GM19463 (cell line): ENCODE measurements around the gene DEUP1.
"Not testable (repeated sequence)": the region's sequence is repeated elsewhere in the genome, so short reads cannot be mapped to it uniquely, and the experiment has no call there.

Experiments
- ATAC-seq: cut with Tn5 transposase; IDR thresholded peaks from one replicate; pipeline ENCODE4 v1.9.1; 2021; ENCODE audit warnings: mild to moderate bottlenecking, moderate library complexity; ENCODE audit not compliant: unreplicated experiment

DEUP1 gene

DNA sequence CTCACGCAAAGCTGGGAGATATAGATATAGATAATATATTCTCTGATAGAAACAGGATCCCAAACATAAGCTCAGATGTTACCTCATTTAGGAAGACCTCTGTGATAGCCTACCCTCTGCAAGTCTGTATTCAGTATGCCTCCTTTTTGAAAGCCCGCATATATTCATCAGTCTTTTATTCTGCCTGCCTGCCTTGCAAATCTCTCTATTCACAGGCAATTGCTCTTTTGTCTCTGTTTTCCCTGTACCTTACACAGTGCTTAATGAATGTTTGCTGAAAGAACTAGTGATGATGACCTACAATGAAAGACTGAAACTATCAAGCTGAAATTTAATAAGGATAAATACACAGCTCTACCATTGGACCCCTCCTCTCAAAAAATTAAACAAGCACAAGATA lies 18.4 kb downstream of the DEUP1 start:
- no peak for ATAC-seq

DNA sequence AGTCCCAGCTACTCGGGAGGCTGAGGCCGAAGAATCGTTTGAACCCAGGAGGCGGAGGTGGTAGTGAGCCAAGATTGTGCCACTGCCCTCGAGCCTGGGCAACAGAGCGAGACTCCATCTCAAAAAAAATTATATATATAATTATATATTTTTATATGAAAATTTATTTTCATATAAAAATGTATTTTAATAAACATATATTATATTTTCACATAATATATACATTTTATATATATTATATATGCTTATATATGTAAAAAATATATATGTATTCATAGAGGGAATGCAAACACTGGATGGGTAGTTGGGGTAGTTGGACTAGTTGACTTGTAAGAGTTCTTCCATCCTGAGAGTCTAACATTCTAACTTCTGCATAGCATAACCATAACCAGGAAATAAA lies 20.3 kb downstream of the DEUP1 start:
- no peak for ATAC-seq

DNA sequence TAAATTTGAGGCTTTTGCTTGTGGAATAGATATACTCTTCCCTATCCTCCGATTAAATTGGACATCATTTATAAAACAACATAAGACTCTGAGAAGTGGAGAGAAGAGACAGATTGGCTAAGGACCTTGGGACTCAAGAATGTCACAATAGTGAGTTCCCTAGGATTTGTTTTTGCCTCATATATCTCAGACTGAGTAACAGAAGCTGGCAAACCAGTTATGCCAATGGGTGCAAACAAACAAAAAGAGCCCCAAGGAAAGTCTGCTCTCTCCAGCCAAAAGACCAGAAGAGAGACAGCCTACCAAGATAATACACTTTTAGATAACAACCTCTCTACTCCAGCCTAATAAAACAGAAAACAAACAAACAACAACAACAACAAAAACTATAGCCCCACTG lies 28.9 kb downstream of the DEUP1 start:
- ATAC-seq: no peak

DNA sequence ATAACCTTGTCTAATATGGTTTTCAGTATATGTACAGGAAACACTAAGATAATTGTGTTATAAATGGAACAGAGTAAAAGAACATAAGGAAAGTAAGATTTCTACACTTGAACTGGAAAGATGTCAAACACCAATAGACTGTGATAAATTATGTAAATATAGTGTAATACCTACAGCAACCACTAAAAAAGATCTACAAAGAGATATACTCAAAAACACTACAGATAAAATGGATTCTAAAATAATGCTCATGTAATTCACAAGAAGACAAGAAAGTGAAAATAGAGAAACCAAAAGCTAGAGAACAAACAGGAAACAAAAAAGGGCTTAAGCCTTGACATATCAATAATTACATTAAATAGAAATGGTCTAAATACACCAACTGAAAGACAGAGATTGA lies 30.9 kb downstream of the DEUP1 start:
- no peak for ATAC-seq

DNA sequence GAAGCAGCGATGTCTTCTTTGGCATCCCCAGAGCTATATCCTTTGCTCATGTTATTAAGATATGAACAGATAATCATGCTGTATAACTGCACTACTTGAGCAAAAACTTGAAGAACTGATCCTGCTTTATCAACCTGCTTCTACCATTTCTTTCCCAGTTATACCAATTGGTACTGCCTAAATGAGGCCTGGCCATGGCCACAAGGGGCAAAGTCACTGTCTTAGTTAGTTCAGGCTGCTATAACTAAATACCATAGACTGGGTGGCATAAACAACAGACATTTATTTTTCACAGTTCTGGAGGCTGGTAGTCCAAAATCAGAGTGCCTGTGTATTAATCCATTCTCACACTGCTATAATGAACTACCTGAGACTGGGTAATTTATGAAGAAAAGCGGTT lies 37.5 kb downstream of the DEUP1 start:
- no peak for ATAC-seq

DNA sequence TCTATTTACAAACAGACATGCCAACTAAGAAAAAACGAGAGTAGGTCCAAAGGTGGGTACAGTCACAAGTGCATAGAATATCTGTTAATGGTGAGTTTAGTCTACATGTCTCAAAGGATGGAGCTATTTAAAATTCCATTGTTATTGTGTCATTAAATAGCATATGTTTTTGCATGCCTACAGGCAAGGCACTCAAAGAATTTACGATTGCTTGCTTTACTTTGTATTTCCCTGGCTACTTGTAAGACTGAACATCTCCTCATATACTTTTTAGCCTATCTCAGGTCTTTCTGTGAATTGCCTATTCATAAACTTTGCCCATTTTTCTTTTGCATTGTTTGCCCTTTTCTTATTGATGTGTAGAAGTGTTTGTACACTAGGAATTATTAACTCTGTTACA lies 39.7 kb downstream of the DEUP1 start:
- ATAC-seq: no peak

DNA sequence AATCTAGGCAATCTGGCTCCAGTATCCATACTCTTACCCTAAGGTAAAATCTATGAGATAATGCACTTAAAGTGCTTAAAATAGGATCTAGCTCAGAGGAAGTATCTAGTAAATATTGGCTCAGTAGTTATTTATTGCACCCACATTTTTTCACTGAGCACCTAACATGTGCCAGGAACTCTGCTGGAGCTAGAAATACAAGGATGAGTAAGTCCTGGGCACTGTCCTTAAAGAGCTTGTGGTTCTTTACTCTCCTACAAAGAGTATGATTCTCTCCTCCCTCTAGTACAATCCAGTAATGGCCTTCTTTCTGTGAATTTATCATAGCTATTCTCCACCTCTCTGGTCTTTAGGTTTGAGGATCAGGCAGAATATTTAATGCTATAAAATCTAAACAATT lies 59.2 kb downstream of the DEUP1 start:
- ATAC-seq: no peak

DNA sequence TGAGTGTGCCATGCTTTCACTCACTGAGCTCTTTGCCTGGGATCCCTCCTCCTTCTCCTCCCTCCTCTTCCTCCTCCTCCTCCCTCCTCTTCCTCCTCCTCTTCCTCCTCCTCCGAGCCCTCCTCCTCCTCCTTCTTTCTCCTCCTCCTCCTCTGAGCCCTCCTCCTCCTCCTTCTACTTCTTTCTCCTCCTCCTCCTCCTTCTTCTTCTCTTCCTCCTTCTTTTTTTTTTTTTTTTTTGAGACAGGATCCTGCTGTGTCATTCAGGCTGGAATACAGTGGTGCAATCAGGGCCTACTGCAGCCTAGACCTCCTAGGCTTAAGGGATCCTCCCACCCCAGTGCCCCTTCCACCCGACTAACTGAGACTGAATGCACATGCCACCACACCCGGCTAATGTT lies 62.3 kb downstream of the DEUP1 start:
- ATAC-seq: no peak

DNA sequence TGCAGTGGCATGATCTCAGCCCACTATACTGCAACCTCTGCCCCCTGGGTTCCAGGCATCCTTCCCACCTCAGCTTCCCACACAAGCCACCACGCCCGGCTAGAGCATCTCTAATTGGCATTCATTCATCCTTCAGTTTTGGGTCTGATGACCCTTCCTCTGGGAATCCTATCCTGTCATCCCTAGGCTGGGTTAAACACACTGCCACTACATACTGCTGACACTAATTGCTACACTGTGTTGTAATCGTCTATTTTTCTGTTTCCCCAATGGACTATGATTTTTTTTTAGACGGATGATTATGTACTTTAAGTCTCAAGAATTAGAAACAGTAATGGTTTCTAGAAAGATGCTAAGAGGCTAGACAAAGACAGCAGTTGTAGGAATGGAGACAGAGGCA lies 62.8 kb downstream of the DEUP1 start:
- no peak for ATAC-seq

DNA sequence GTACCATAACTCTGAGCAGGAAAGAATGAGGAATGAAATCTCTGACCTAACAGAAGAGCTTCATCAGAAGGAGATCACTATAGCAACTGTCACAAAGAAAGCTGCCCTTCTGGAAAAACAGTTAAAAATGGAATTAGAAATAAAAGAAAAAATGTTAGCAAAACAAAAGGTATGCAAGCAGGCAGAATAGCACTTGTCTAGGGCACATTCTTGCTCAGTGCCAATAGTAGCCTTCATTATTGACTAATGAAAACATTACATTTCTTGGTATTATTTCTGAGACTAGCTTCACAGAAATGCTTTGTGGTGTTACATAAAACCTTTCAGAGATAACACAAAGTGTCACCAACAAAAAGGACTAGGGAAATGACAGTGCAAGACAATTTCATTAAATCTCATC lies 63.9 kb downstream of the DEUP1 start:
- no peak for ATAC-seq

DNA sequence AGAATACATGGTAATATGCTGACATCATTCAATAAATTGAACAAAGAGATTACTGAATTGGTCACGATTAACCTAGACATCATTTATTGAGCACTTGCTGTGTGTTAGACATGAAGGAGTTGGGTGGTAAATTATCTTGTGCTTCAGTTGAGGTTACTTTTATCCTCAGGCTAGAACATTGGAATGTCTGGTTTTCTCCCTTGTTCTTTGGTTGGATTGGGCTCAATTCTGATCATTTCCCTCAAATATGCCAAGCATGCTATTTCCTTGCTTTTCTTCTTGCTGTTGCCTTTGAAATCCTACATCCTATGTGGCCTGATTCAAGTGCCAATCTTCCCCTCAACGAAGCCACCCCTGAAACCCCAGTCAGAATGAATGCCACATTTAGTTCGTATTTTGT lies 65.8 kb downstream of the DEUP1 start:
- ATAC-seq: no peak

DNA sequence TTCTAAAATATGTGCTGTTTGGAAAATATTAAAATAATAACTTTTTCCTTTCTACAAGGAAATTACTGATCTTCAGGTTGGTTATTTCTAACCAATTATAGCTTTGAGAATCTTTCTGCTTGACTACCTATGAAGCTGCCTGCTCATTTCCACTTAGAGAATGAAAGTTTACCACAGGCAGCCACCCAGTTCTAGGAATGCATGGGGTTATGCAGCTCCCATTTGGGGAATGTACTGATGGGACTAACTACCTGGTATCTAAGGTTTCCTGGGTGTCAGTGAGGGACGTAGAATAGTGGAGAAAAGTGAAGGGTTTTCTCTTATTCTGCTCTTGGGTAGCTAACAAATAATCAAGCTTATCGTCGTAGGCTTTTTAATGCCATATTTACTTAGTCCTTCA lies 73.4 kb downstream of the DEUP1 start:
- no peak for ATAC-seq

DNA sequence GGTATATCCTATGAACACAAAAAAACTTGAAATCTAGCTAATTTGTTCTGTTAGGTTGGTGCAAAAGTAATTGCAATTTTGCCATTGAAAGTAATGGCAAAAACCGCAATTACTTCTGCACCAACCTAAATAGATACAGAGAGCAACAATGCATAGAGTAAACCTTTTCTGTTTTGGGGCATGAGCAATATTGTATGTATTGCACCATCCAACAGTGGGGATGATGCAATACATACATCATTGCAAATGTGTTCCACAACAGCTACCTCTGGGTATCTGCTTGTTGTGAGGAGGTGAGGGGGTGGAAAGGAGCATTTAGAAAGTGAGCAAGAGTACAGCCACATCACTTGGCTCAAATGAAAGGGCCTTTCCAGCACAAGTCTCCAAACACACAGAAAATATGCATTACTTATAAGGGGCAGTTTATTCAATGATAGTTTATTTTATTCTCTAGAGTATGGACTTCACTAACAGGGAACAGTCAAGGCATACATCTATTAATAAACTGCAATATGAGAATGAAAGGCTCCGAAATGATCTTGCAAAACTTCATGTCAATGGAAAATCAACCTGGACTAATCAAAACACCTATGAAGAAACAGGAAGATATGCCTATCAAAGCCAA lies 77.3 kb downstream of the DEUP1 start:
- ATAC-seq: no peak

DNA sequence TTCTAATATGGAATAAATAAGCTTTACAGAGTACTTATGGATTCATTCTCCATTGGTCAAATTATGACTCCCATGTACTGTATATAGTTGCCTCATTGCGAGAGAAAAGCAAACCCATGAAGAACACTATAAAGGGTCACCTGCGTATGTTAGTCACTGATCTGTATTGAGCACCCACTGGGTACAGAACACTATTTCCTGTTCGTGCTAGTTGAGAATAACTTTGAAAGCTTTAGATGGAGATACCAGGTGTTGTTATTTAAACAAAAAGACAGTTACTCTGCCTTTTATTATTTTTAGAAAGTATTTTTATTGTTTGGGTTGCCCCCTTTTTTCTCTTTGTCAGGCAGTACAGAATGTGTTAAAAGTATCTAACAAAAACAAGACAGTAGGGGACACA lies 79.9 kb downstream of the DEUP1 start:
- no peak for ATAC-seq

DNA sequence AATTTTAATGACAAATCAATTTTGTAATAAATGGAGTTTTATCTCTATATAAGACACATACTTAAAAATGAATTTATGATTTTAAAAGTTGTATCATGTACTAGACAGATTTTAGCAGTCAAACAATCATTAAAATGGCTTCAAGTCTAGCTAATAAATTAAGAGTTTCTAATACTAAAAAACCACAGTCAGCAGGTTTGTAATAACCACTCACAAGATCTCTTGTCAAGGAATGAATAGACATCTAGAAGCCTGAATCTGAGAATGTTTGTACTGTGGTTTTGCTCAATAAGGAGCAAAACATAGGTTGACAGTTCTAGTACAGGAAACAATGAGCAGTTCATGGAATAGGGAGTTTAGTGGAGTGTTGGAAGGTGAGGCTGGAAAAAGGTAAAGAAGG lies 81.2 kb downstream of the DEUP1 start:
- ATAC-seq: no peak

DNA sequence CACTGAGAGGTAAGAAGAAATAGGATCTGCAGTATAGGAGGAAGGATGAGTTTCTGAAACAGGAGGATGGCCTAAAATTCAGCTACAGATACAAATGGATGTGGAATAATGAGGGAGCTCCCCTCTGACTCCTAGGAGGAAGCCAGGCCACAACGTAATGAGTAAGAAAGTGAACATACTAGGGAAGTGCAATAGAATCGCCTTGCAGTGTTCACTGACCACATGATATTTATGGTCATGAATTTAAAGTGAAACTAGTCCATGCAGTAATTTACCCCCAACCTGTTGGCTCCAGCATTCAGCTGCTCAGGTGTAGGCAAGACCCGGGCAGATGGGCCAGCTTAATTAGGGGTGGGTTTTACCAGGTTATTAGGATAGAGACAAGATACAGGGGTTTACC lies 101.7 kb downstream of the DEUP1 start:
- no peak for ATAC-seq

DNA sequence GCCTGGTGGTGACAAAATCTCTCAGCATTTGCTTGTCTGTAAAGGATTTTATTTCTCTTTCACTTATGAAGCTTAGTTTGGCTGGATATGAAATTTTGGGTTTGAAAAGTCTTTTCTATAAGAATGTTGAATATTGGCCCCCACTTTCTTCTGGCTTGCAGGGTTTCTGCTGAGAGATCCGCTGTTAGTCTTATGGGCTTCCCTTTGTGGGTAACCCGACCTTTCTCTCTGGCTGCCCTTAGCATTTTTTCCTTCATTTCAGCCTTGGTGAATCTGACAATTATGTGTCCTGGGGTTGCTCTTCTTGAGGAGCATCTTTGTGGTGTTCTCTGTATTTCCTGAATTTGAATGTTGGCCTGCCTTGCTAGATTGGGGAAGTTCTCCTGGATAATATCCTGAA lies 112.7 kb downstream of the DEUP1 start:
- not testable (repeated sequence) for ATAC-seq

DNA sequence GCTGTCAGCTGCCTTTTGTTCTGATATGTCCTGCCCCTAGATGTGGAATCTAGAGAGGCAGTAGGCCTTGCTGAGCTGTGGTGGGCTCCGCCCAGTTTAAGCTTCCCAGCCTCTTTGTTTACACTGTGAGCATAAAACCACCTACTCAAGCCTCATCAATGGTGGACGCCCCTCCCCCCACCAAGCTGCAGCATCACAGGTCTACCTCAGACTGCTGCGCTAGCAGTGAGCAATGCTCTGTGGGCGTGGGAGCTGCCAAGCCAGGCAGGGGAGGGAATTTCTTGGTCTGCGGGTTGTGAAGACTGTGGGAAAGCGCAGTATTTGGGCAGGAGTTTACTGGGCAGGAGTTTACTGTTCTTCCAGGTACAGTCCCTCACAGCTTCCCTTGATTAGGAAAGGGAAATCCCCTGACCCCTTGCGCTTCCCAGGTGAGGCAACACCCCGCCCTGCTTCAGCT lies 114.1 kb downstream of the DEUP1 start:
- no peak for ATAC-seq

DNA sequence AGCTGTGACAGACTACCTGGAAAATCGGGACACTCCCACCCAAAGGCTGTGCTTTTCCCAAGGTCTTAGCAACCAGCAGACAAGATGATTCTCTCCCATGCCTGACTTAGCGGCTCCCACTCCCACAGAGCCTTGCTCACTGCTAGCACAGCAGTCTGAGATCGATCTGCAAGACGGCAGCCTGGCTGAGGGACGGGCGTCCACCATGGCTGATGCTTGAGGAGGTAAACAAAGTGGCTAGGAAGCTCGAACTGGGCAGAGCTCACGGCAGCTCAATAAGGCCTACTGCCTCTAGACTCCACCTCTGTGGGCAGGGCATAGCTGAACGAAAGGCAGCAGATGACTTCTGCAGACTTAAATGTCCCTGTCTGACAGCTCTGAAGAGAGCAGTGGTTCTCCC lies 127.7 kb downstream of the DEUP1 start:
- no peak for ATAC-seq

DNA sequence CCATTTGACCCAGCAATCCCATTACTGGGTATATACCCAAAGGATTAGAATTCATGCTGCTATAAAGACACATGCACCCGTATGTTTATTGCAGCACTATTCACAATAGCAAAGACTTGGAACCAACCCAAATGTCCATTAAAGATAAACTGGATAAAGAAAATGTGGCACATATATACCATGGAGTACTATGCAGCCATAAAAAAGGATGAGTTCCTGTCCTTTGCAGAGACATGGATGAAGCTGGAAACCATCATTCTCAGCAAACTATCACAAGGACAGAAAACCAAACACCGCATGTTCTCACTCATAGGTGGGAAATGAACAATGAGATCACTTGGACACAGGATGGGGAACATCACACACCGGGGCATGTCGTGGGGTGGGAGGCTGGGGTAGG lies 133.1 kb downstream of the DEUP1 start:
- ATAC-seq: not testable (repeated sequence)

DNA sequence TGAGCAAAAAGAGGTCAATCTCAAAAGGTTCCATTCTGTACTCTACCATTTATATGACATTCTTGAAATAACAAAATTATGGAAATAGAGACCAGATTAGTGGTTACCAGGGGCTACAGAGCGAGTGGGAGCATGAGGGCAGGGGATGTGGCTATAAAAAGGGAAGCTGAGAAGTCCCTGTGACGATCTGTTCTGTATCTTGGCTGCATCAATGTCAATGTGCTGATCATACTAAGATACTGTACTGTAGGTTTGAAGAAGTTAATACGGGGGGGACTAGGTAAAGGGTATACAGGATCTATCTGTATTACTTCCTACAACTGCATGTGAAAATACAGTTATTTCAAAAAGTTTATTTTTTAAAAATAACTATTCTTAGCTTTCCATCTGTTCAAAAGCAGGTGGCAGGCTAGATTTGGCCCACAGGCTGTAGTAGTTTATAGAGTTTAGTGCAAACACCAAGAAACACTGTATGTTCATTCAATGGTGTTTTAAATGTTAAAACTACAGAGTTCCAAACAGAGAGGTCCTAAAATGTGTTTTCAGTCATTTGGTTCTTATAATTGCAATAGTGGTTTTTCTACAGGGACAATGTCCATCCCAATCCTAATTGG lies 134.5 kb downstream of the DEUP1 start:
- no peak for ATAC-seq

DNA sequence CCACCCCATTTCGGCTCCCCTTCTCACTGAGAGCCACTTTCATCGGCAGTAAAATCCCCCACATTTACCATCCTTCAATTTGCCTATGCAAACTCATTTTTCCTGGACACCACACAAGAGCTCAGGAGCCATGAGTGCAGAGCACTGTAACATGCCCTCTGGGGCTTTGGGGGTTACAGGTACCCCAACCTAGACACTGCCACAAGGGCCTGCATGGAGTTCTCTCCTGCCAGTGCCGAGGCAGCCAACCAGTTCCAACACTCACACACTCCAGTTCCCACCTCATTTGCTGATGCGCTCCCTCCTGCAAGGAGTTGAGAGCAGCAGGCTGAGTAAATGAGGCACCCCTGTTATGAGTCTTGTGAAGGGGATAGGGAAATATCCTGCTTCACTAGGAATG lies 136.5 kb downstream of the DEUP1 start:
- ATAC-seq: no peak

DNA sequence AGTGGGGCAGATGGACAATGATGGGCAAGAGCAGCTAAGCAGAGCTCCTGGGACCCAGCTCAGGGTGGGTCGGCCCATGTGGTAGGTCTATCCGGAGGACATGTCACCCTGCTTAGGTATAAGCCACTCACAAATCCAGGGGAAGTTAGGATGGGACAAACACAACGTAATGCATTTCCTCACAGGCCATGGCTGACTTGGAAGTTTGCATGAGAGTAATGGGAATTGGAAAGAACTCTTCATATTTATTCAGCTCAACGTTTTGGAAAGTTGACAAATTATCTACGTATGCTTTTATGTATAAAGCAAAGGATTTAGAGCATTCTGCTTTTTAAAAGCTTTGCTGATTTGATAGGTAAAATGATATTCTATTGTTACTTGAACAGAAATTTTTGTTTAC lies 137.7 kb downstream of the DEUP1 start:
- no peak for ATAC-seq
